K562 treated with DMSO at 1 percent for 12 hours (cell line): ENCODE data around the gene SAT2. TPM values are rescaled to one million over a fixed set of nuclear protein-coding genes. Genes with fewer than 3 reads are reported as not detected.

Experiments
- total RNA-seq: library from RNA; unstranded; fragments of 300-600 nt; gene quantifications from 2 replicates; pipeline ENCODE4 v1.2.3, GENCODE V29; 2022; ENCODE audit not compliant: insufficient read depth

SAT2 gene
- total RNA-seq, result 61.5 and 61.6 TPM in 2 replicates

DNA sequence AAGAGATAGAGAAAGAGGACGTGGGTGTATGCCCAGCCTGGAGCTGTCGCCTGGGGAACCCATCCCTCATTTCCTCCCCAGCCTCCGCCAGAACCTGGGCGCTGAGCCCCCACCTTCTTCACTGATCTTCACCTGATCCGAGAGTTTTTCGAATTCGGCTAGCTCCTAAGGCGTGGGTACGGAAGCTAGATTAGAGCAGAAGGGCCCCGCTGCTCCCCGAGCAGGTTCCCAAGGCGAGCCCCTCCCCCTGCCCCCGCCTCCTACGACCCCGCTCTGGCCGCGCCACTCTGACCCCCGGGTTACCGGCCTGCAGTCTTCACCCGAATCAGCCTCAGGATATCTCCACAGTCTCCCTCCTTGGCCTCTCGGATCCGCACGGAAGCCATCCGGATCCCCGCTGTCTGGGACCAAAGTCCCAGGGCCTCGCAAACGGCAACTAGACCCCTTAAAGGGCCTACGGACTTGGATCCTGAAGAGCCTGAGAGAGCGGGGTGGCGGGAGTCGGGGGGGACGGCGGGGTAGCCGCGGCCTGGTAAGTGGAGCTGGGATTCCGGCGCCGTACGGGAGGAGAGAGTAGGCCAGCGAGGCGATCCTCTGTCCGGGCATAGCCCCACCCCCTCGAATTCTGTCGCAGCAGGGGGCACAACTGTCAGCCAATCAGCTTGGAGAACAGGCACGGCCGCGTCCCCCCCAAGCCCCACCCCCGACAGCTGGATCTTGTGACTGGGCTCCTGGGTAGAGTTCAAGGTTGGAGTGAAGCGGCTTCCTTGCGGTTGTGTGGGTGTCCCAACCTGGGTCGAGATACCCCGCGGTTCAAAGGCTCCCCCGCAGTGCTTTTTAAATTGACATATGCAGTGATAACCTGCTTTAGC, at the start of gene SAT2:
Gene SAT2, minus strand, starts transcription at position 572 of the 872 bp plus-strand sequence. Its CDS starts 186 bp downstream, at position 386.

DNA sequence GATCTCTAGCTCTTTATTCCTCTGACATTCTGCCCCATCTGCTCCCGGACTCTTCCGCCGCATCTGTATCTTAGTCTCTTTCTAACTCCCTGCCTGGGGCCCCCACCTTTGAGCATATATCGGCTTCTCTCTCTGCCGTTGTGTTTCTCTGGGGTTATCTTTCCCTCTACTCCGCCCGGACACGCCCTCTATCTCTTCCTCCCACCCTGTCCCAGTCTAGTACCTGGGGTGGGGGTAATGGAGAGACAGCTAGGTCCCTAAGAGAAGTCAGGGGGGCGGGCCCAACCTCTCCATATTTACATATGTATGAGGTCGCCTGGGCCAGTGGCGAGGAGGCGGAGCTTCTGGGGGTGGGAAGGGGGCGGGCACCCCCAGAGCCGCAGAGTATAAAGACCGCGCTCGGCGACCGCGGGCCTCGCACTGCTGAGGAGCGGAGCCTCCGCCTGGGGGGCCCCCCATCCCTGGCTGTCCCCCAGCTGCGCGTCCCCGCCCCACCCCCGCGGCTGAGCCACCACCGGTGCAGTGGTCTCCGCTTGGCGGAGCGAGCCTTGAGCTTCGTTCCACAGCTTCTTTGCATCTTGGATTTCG, 23.0 kb upstream of the SAT2 start, which contains the start of gene ATP1B2:
Gene ATP1B2, plus strand, starts transcription at position 418 of the 588 bp plus-strand sequence. CDS start 593 bp downstream, outside the sequence.

DNA sequence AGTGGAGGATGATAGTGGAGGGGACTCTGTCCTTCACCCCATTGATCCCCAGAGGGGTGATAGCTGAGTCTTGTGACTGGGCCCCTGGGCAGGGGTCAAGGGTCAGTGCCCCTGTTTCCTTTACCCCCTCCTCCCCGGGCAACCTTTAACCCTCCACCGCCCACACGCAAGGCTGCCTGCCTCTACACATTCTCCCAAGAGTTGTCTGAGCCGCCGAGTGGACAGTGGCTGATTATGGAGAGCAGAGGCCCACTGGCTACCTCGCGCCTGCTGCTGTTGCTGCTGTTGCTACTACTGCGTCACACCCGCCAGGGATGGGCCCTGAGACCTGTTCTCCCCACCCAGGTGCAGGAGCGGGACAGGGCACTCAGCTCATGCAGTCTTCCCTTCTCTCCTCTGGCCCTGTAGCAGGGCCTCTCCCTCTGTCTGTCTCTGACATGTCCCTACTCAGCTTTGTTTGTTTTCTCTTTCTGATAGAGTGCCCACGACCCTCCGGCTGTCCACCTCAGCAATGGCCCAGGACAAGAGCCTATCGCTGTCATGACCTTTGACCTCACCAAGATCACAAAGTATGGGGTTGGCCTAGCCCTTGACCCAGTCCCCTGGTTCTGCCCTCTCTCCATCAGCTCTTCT, 2.4 kb upstream of the SAT2 start, which contains the start of gene SHBG:
Gene SHBG, plus strand, starts transcription at position 197 of the 633 bp plus-strand sequence. Its CDS starts 38 bp downstream, at position 235.

DNA sequence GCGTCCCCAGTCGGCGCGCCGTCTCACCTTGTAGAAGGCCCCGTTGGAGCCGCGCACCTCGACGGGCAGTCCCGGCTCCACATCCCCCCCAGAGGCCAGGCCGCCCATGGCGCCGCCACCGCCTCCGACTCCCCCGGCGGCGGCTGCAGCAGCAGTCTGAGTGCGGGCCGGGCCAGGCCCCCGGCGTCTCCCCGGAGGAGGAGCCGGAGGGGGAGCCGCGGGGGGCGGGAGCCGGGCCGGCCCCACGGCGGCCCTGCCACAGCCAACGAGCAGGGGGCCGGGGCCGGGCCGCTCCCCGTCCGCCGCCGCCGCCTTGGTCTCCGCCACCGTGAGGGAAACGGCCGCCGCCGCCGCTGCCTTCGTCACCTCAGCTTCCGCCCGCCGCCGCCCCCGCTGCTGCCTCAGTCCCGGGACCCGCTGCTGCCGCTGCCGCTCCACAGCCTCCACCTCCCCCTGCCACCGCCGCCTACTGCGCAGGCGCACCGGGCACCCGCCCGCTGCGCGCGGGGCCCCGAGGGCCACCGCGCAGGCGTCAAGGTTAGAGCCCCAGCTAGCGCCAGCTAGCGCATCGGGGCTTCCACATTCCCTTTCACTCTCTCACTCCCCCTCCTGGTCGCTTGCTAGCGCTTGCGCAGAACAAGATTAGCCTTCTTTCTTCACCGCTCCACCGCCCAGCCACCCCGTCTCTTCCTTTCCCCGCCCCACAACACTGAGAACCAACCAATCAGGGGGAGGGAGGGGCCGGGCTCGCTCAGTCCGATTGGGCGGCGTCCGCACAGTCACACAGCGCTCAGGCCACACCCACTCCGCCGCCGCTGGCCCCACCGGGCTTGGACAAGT, 13.0 kb downstream of the SAT2 start, which contains the start of gene FXR2:
Gene FXR2, minus strand, starts transcription at position 473 of the 840 bp plus-strand sequence. Its CDS starts 365 bp downstream, at position 108.

DNA sequence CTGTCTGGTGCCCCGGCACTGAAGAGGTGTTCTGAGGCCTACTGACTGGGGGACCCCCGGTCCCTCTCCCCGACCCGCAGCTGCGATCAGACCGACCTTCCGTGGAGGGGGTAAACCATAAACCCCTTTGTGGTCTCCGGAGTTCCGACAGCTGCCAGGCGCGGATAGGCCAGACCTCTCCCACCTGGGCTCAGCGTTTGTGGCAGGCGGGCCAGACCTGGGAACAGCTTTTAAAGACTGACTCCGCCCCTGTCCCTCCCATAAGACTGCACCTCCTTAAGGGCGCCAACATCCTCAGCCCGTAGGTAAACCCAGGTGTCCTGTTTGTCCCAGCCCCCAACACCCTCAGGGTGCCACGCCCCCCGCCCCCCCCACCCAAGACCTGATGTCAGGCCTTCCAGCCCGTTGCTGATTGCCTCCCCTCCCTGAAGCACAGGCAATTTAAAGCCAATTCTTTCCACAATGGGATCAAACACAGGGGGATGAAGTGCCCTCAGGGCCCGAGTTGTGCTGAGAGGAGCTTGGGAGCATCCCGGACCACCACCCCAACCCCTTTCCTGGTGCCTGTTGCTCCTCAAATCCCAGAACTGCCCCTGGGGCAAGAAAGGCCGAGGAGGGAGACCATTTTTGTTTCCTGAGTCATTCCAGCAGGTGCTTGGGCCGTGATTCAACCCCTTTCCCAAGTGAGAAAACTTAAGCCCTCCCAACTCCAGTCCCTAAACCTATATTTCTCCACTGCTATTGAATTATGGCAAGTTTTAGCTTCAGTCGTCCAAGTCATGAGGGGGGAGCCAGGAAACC, 37.5 kb downstream of the SAT2 start, which contains the start of gene SOX15:
Gene SOX15, minus strand, starts transcription at position 204 of the 801 bp plus-strand sequence. CDS start 418 bp downstream, outside the sequence.

DNA sequence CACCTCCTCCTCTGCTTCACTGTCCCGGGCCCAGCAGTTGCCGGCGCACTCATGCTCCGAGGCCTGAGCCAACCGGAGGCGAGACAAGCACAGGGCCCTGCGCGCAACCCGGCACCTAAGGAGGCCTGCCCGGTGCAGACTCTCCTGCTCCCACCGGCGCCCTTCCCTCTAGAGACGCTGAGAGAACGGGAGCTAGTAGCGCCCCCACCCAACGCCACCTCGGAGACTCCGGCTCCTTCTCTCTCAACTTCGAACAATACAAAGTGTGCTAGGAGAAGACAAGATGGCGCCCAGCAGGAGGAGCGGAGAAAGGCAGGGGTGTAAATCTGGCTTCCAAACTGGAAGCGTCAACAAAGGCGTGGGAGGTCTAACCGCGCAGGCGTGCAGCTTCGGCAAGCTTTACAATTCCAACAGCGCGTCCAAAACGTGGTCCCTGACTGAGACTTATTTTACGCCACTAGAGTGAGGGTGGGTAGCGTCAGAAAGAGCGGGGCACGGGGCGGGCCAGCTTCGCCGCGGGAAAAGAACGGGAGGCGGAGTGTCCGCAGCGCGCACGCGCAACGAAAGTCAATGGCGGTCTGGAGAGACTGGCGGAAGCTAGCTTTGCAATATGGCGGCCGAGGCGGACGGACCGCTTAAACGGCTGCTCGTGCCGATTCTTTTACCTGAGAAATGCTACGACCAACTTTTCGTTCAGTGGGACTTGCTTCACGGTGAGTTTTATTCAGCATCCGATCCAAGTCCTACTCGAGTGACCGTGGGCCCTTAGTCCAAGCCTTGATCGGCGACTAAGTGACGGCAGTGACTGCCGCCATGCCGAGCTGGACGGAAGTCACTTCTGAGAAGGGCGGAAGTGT, 44.1 kb downstream of the SAT2 start, which contains the start of gene MPDU1:
Gene MPDU1, plus strand, starts transcription at position 600 of the 857 bp plus-strand sequence. Its CDS starts 11 bp downstream, at position 611.

DNA sequence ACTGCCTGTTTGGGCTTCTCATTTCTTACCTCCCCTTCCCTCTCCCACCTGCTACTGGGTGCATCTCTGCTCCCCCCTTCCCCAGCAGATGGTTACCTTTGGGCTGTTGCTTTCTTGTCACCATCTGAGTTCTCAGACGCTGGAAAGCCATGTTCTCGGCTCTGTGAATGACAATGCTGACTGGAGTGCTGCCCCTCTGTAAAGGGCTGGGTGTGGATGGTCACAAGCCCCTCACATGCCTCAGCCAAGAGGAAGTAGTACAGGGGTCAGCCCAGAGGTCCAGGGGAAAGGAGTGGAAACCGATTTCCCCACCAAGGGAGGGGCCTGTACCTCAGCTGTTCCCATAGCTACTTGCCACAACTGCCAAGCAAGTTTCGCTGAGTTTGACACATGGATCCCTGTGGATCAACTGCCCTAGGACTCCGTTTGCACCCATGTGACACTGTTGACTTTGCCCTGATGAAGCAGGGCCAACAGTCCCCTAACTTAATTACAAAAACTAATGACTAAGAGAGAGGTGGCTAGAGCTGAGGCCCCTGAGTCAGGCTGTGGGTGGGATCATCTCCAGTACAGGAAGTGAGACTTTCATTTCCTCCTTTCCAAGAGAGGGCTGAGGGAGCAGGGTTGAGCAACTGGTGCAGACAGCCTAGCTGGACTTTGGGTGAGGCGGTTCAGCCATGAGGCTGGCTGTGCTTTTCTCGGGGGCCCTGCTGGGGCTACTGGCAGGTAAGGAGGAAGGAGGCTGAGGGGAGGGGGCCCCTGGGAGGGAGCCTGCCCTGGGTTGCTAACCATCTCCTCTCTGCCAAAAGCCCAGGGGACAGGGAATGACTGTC, 48.4 kb downstream of the SAT2 start, which contains the start of gene CD68:
Gene CD68, plus strand, starts transcription at position 638 of the 833 bp plus-strand sequence. Its CDS starts 40 bp downstream, at position 678.

Other genes starting within 250 kb of the SAT2 start
- 4.7 and 6.0 TPM in 2 replicates for gene TNK1, start 246.7 kb downstream of the SAT2 start, total RNA-seq
- gene PLSCR3, start 233.3 kb downstream of the SAT2 start, total RNA-seq, result 7.2 and 9.4 TPM in 2 replicates
- gene TMEM256, start 223.7 kb downstream of the SAT2 start, total RNA-seq, result 43.4 and 76.9 TPM in 2 replicates
- gene NLGN2, start 220.0 kb downstream of the SAT2 start, total RNA-seq, result 4.4 and 13.0 TPM in 2 replicates
- not detected in 2 replicates for gene SPEM1, start 207.5 kb downstream of the SAT2 start, total RNA-seq
- gene SPEM2, start 202.2 kb downstream of the SAT2 start, total RNA-seq, result not detected in 2 replicates
- gene SPEM3, start 199.0 kb downstream of the SAT2 start, total RNA-seq, result not detected in 2 replicates
- gene TMEM102, start 192.4 kb downstream of the SAT2 start, total RNA-seq, result 12.3 and 12.6 TPM in 2 replicates
- 3.8 and 6.1 TPM in 2 replicates for gene FGF11, start 188.3 kb downstream of the SAT2 start, total RNA-seq
- gene CHRNB1, start 182.8 kb downstream of the SAT2 start, total RNA-seq, result 10.1 and 10.9 TPM in 2 replicates
- 1.2 and 5.1 TPM in 2 replicates for gene ZBTB4, start 148.2 kb downstream of the SAT2 start, total RNA-seq
- gene SLC35G6, start 146.4 kb downstream of the SAT2 start, total RNA-seq, result not detected in 2 replicates
- 19.1 and 87.4 TPM in 2 replicates for gene POLR2A, start 143.5 kb downstream of the SAT2 start, total RNA-seq
- gene TNFSF12, start 78.8 kb downstream of the SAT2 start, total RNA-seq, result 0.73 TPM in 1 of 2 replicates, not detected in the other
- gene TNFSF13, start 69.1 kb downstream of the SAT2 start, total RNA-seq, result 2.0 TPM in 1 of 2 replicates, not detected in the other
- 34.6 and 35.9 TPM in 2 replicates for gene SENP3, start 65.9 kb downstream of the SAT2 start, total RNA-seq
- 29.0 and 33.7 TPM in 2 replicates for gene CD68, start 48.2 kb downstream of the SAT2 start, total RNA-seq
- 58.4 and 59.6 TPM in 2 replicates for gene MPDU1, start 44.0 kb downstream of the SAT2 start, total RNA-seq
- 2.3 and 5.6 TPM in 2 replicates for gene SOX15, start 37.7 kb downstream of the SAT2 start, total RNA-seq
- gene FXR2, start 12.9 kb downstream of the SAT2 start, total RNA-seq, result 43.7 and 60.0 TPM in 2 replicates
- gene SHBG, start 2.3 kb upstream of the SAT2 start, total RNA-seq, result not detected in 2 replicates
- 1.7 and 4.2 TPM in 2 replicates for gene ATP1B2, start 23.1 kb upstream of the SAT2 start, total RNA-seq
- gene TP53, start 59.7 kb upstream of the SAT2 start, total RNA-seq, result 5.9 and 6.0 TPM in 2 replicates
- 40.5 and 46.5 TPM in 2 replicates for gene WRAP53, start 60.7 kb upstream of the SAT2 start, total RNA-seq
- not detected in 2 replicates for gene EFNB3, start 77.4 kb upstream of the SAT2 start, total RNA-seq
- not detected in 2 replicates for gene DNAH2, start 89.9 kb upstream of the SAT2 start, total RNA-seq
- 4.7 and 22.0 TPM in 2 replicates for gene KDM6B, start 206.4 kb upstream of the SAT2 start, total RNA-seq
- gene TMEM88, start 227.2 kb upstream of the SAT2 start, total RNA-seq, result 2.8 TPM in 1 of 2 replicates, not detected in the other
- 49.9 and 82.9 TPM in 2 replicates for gene NAA38, start 229.7 kb upstream of the SAT2 start, total RNA-seq
- gene CYB5D1, start 230.2 kb upstream of the SAT2 start, total RNA-seq, result 0.70 and 2.5 TPM in 2 replicates